Measurements from ENCODE around the gene KIF2C.

Gene KIF2C

GRCh38 chr1:44700573-44700972 lies 39.1 kb upstream of the KIF2C start:
- H3K4me2 ChIP-seq (ENCODE audit: low read length), result no peak overlapping the region
- H3K27ac ChIP-seq, result no peak overlapping the region
- no peak overlapping the region for H3K4me3 ChIP-seq (ENCODE audit: low read depth, low read length)
- H3K27me3 ChIP-seq (ENCODE audit: control insufficient read depth, insufficient read depth, low read length), result no peaks in the 10 kb centered on the region
- TF ChIP-seq, protein P1, sequence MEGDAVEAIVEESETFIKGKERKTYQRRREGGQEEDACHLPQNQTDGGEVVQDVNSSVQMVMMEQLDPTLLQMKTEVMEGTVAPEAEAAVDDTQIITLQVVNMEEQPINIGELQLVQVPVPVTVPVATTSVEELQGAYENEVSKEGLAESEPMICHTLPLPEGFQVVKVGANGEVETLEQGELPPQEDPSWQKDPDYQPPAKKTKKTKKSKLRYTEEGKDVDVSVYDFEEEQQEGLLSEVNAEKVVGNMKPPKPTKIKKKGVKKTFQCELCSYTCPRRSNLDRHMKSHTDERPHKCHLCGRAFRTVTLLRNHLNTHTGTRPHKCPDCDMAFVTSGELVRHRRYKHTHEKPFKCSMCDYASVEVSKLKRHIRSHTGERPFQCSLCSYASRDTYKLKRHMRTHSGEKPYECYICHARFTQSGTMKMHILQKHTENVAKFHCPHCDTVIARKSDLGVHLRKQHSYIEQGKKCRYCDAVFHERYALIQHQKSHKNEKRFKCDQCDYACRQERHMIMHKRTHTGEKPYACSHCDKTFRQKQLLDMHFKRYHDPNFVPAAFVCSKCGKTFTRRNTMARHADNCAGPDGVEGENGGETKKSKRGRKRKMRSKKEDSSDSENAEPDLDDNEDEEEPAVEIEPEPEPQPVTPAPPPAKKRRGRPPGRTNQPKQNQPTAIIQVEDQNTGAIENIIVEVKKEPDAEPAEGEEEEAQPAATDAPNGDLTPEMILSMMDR (IDR thresholded peaks at IDR 0.05), result no peak
- H3K4me1 ChIP-seq, result no peaks in the 10 kb centered on the region
- H2AFZ ChIP-seq, result no peak overlapping the region
- no peaks in the 10 kb centered on the region for H3K9me3 ChIP-seq (ENCODE audit: control insufficient read depth, low read length)
- no peak overlapping the region for H3K9ac ChIP-seq
- H3K79me2 ChIP-seq, result no peaks in the 10 kb centered on the region
- H3K36me3 ChIP-seq (ENCODE audit: control insufficient read depth, insufficient read depth, low read length), result no peaks in the 10 kb centered on the region

- Histone ChIP-seq H3K36me3 (ENCODE audit: control insufficient read depth, insufficient read depth, low read length) (no peaks in the 10 kb centered on the region), H2AFZ (no peak overlapping the region), H3K79me2 (no peaks in the 10 kb centered on the region), H3K9ac (no peak overlapping the region), H3K4me1 (no peaks in the 10 kb centered on the region), H3K9me3 (ENCODE audit: control insufficient read depth, low read length) (no peaks in the 10 kb centered on the region), H3K4me2 (ENCODE audit: low read length) (no peak overlapping the region), H3K27ac (no peak overlapping the region), H3K4me3 (ENCODE audit: low read depth, low read length) (no peak overlapping the region), H3K27me3 (ENCODE audit: control insufficient read depth, insufficient read depth, low read length) (no peaks in the 10 kb centered on the region)
- TF ChIP-seq, protein P1 (IDR thresholded peaks at IDR 0.05), result no peak
These were observed 38.5 kb upstream of the KIF2C start for GRCh38 chr1:44701141-44701573.

DNA sequence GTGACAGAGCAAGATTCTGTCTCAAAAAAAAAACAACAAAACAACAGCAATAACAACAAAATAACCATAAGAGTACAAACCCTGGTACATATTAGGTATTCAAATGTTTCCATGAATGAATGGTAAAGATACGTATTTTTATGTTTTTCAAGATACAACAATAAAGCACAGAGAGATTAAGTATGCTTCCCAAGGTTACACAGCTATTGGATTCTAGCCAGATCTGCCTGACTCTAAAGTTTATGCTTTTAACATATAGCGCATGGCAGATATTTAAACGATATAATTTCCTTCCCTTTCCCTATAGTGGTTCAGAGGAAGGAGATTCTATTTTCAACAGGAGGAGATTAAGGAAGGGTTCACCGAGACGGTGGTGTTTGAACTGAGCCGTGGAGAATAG lies 34.2 kb upstream of the KIF2C start:
- Histone ChIP-seq H3K27ac (no peak overlapping the region), H3K9me3 (ENCODE audit: control insufficient read depth, low read length) (no peaks in the 10 kb centered on the region)

GRCh38 chr1:44705938-44706337 lies 33.7 kb upstream of the KIF2C start:
- Histone ChIP-seq H3K9me3 (ENCODE audit: control insufficient read depth, low read length) (no peaks in the 10 kb centered on the region), H3K9ac (no peak overlapping the region), H3K4me3 (ENCODE audit: low read depth, low read length) (no peak overlapping the region), H2AFZ (no peak overlapping the region), H3K4me1 (no peaks in the 10 kb centered on the region), H3K36me3 (ENCODE audit: control insufficient read depth, insufficient read depth, low read length) (no peaks in the 10 kb centered on the region), H3K4me2 (ENCODE audit: low read length) (no peak overlapping the region), H3K79me2 (no peaks in the 10 kb centered on the region), H3K27ac (no peak overlapping the region), H3K27me3 (ENCODE audit: control insufficient read depth, insufficient read depth, low read length) (no peaks in the 10 kb centered on the region)
- TF ChIP-seq, protein P1 (IDR thresholded peaks at IDR 0.05), result no peak

More for the DNA sequence above, 34.2 kb upstream of the KIF2C start:
- Histone ChIP-seq H3K4me1 (no peaks in the 10 kb centered on the region), H3K4me3 (ENCODE audit: low read depth, low read length) (no peak overlapping the region), H3K36me3 (ENCODE audit: control insufficient read depth, insufficient read depth, low read length) (no peaks in the 10 kb centered on the region), H3K9ac (no peak overlapping the region), H3K79me2 (no peaks in the 10 kb centered on the region), H2AFZ (no peak overlapping the region), H3K4me2 (ENCODE audit: low read length) (no peak overlapping the region), H3K27me3 (ENCODE audit: control insufficient read depth, insufficient read depth, low read length) (no peaks in the 10 kb centered on the region)
- TF ChIP-seq, protein P1 (IDR thresholded peaks at IDR 0.05), result no peak

DNA sequence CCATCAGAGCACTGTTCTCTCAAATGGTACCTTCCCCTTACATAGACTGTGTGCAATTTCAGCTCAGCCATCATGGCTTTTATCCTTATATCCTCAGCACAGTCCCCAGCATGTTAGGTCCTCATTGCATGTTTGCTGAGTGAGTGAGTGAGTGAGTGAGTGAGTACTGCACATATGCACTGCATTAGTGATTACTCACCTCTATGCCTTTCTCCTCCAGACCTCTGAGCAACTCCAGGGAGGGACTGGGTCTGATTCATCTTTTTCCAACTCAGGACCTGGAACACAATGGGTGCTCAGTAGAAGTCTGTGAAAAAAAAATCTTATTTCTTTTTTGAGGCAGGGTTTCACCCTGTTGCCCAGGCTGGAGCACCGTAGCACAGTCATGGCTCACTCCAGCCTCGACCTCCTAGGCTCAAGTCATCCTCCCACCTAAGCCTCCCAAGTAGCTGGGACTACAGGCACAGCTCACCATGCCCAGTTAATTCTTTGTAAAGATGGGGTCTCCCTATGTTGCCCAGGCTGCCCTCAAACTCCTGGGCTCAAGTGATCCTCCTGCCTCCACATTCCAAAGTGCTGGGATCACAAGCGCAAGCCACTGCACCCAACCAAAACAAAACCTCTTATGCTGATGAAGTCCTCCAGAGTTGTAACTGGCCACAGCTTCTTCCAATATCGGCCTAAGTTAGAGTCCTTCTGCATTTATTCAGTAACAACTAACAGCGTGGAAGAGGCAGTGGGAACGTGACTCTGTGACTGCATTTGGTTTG lies 32.3 kb upstream of the KIF2C start:
- no peaks in the 10 kb centered on the region for H3K27me3 ChIP-seq (ENCODE audit: control insufficient read depth, insufficient read depth, low read length)
- H3K36me3 ChIP-seq (ENCODE audit: control insufficient read depth, insufficient read depth, low read length), result no peaks in the 10 kb centered on the region
- H2AFZ ChIP-seq, result no peak overlapping the region
- H3K27ac ChIP-seq, result no peak overlapping the region
- no peak overlapping the region for H3K4me2 ChIP-seq (ENCODE audit: low read length)
- H3K9ac ChIP-seq, result no peak overlapping the region
- H3K4me3 ChIP-seq (ENCODE audit: low read depth, low read length), result no peak overlapping the region
- H3K79me2 ChIP-seq, result no peaks in the 10 kb centered on the region
- no peaks in the 10 kb centered on the region for H3K4me1 ChIP-seq
- TF ChIP-seq, protein P1 (IDR thresholded peaks at IDR 0.05), result no peak
- no peaks in the 10 kb centered on the region for H3K9me3 ChIP-seq (ENCODE audit: control insufficient read depth, low read length)

All from parathyroid adenoma (tissue), 2 donors.